Liver (tissue), 9 donors: Measurements from ENCODE around the gene MTHFSD. TPM values are rescaled to one million over a fixed set of nuclear protein-coding genes. Genes with fewer than 3 reads are reported as not detected.

Experiments
- DNase-seq: peaks from one replicate; pipeline ENCODE4 v3.0.0-alpha.2; 2017; ENCODE audit warnings: low spot score
- H3K27ac ChIP-seq, 2 donors: one replicate each; pipeline ENCODE4 v1.7.0; 2013; ENCODE audit warnings: inconsistent platforms in 2 of 2, low read length in 2 of 2, control low read depth in 1 of 2, low read depth in 1 of 2, mild to moderate bottlenecking in 1 of 2
- H3K27me3 ChIP-seq, 4 donors: one replicate each; pipeline versions ENCODE4 v1.6.1 to v1.7.0; 2013; ENCODE audit warnings: low read length in 3 of 4, inconsistent platforms in 1 of 4, mild to moderate bottlenecking in 1 of 4, moderate library complexity in 1 of 4; ENCODE audit not compliant: control insufficient read depth in 4 of 4, insufficient read depth in 4 of 4
- H3K36me3 ChIP-seq, 4 donors: one replicate each; pipeline versions ENCODE4 v1.6.1 to v1.7.0; 2013; ENCODE audit warnings: low read length in 3 of 4, mild to moderate bottlenecking in 3 of 4, low read depth in 1 of 4, moderate library complexity in 1 of 4; ENCODE audit not compliant: control insufficient read depth in 4 of 4, insufficient read depth in 3 of 4
- H3K4me1 ChIP-seq, 4 donors: one replicate each; pipeline versions ENCODE4 v1.6.1 to v1.7.0; 2013; ENCODE audit warnings: low read length in 3 of 4, mild to moderate bottlenecking in 3 of 4, moderate library complexity in 1 of 4; ENCODE audit not compliant: control insufficient read depth in 4 of 4, insufficient read depth in 4 of 4
- H3K4me3 ChIP-seq, 3 donors: one replicate each; pipeline versions ENCODE4 v1.6.1 to v1.7.0; 2013; ENCODE audit warnings: low read length in 3 of 3, control low read depth in 1 of 3, low read depth in 1 of 3, mild to moderate bottlenecking in 1 of 3
- H3K9ac ChIP-seq, 2 donors: one replicate each; pipeline ENCODE4 v1.7.0; 2013; ENCODE audit warnings: low read length in 2 of 2, mild to moderate bottlenecking in 2 of 2, moderate library complexity in 2 of 2, control low read depth in 1 of 2, low read depth in 1 of 2
- H3K9me3 ChIP-seq, 4 donors: one replicate each; pipeline versions ENCODE4 v1.6.1 to v1.7.0; 2013; ENCODE audit warnings: low read length in 3 of 4; ENCODE audit not compliant: control insufficient read depth in 4 of 4
- FOXA1 ChIP-seq: IDR thresholded peaks from 2 replicates; pipeline ENCODE4 v1.6.1; 2016; ENCODE audit warnings: antibody characterized with exemption
- GABPA ChIP-seq, 2 donors: IDR thresholded peaks in 1 of 2; conservative IDR thresholded peaks in 1 of 2; 2 replicates each; pipeline ENCODE4 v1.6.1; 2016; ENCODE audit warnings: antibody characterized with exemption in 2 of 2, mild to moderate bottlenecking in 1 of 2, moderate library complexity in 1 of 2
- HNF4A ChIP-seq, 2 donors: conservative IDR thresholded peaks; 2 replicates each; pipeline ENCODE4 v1.6.1; 2016; ENCODE audit warnings: antibody characterized with exemption in 2 of 2, mild to moderate bottlenecking in 2 of 2
- HNF4G ChIP-seq: IDR thresholded peaks from 2 replicates; pipeline ENCODE4 v1.6.1; 2016; ENCODE audit warnings: antibody characterized with exemption
- JUND ChIP-seq, 2 donors: IDR thresholded peaks; 2 replicates each; pipeline ENCODE4 v1.6.1; 2016; ENCODE audit warnings: antibody characterized with exemption in 2 of 2
- NR2F2 ChIP-seq: IDR thresholded peaks from 2 replicates; pipeline ENCODE4 v1.6.1; 2016; ENCODE audit warnings: antibody characterized with exemption
- RAD21 ChIP-seq, 2 donors: IDR thresholded peaks; 2 replicates each; pipeline ENCODE4 v1.6.1; 2016; ENCODE audit warnings: antibody characterized with exemption in 2 of 2, mild to moderate bottlenecking in 2 of 2
- RXRA ChIP-seq, 2 donors: IDR thresholded peaks; 2 replicates each; pipeline ENCODE4 v1.6.1; 2017 to 2018; ENCODE audit warnings: antibody characterized with exemption in 2 of 2, mild to moderate bottlenecking in 1 of 2
- YY1 ChIP-seq: IDR thresholded peaks from 2 replicates; pipeline ENCODE4 v1.6.1; 2016; ENCODE audit warnings: antibody characterized with exemption, mild to moderate bottlenecking
- WGBS: extraction: QIAGEN DNeasy Blood & Tissue Kit; methylation state at CpG from one replicate; pipeline ENCODE4 v1.1.7; 2013; 5-methylcytosine and 5-hydroxymethylcytosine counted together
- polyA plus RNA-seq, 2 donors: library from polyadenylated mRNA; stranded (reverse) in 1 of 2; unstranded in 1 of 2; fragments of 200-250 nt in 1 of 2; fragments of >200 nt in 1 of 2; fragmentation: Nextera tagmentation in 1 of 2; extraction: Ambion mirVana in 1 of 2; gene quantifications; one replicate each; pipeline versions ENCODE4 v1.2.1 to v1.2.3, GENCODE V29; 2013 to 2015
- total RNA-seq, 2 donors: library from RNA; depleted of rRNA; stranded (reverse); fragments of >200 nt; gene quantifications; one replicate each; pipeline ENCODE4 v1.2.3, GENCODE V29; 2014
- TF ChIP-seq, protein P1 (sequence below): IDR thresholded peaks from 2 replicates; pipeline ENCODE4 v1.6.1; 2016; ENCODE audit warnings: antibody characterized with exemption, mild to moderate bottlenecking
- TF ChIP-seq, protein P2 (sequence below): IDR thresholded peaks from 2 replicates; pipeline ENCODE4 v1.6.1; 2016; ENCODE audit warnings: antibody characterized with exemption
- donor health status: healthy.
- donor health status: healthy.
- donor health status: healthy.
- donor health status: healthy.
- donor health status: healthy.

MTHFSD gene
- total and polyA plus RNA-seq, 4 donors, result 4.6 to 8.1 (median 6.5) TPM

DNA sequence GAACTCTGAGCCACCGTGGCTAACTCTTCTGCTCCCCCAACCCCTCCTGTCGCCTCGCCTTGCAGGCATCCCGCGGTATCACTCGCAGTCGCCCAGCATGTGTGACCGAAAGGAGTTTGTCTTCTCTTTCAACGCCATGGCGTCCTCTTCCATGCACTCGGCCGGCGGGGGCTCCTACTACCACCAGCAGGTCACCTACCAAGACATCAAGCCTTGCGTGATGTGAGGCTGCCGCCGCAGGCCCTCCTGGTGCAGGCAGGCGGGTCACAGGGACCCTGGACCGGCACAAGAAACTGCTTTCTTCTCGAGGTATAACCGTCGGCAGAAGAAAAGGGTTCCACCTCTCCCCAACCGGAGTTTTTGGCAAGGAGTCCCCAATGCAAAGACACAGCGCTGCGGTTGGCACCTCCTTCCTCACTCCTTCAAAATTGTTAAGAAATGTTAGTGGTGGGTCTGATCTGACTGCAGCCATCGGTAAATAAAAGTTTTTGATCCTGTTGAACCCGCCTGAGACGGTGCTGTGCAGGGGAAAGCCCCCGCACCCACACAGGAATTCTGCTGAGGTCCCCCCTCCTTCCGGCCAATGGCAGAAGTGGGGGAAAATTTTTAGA is 42.1 kb downstream of the MTHFSD start:
- no peaks in the 10 kb centered on the region for H3K36me3 ChIP-seq
- H3K4me1 ChIP-seq, result peaks cover 14 to 42% (median 21%) of the 10 kb centered on the region in 4 donors
- DNase-seq, result no peak
- TF ChIP-seq YY1 (no peak), NR2F2 (no peak), GABPA (IDR thresholded peaks at IDR 0.05 in 1 of 2, conservative IDR thresholded peaks at IDR 0.05 in 1 of 2) (no peak), RXRA (IDR thresholded peaks at IDR 0.05) (no peak), HNF4A (conservative IDR thresholded peaks at IDR 0.05) (no peak)
- TF ChIP-seq, protein P1, sequence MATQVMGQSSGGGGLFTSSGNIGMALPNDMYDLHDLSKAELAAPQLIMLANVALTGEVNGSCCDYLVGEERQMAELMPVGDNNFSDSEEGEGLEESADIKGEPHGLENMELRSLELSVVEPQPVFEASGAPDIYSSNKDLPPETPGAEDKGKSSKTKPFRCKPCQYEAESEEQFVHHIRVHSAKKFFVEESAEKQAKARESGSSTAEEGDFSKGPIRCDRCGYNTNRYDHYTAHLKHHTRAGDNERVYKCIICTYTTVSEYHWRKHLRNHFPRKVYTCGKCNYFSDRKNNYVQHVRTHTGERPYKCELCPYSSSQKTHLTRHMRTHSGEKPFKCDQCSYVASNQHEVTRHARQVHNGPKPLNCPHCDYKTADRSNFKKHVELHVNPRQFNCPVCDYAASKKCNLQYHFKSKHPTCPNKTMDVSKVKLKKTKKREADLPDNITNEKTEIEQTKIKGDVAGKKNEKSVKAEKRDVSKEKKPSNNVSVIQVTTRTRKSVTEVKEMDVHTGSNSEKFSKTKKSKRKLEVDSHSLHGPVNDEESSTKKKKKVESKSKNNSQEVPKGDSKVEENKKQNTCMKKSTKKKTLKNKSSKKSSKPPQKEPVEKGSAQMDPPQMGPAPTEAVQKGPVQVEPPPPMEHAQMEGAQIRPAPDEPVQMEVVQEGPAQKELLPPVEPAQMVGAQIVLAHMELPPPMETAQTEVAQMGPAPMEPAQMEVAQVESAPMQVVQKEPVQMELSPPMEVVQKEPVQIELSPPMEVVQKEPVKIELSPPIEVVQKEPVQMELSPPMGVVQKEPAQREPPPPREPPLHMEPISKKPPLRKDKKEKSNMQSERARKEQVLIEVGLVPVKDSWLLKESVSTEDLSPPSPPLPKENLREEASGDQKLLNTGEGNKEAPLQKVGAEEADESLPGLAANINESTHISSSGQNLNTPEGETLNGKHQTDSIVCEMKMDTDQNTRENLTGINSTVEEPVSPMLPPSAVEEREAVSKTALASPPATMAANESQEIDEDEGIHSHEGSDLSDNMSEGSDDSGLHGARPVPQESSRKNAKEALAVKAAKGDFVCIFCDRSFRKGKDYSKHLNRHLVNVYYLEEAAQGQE, result no peak
- TF ChIP-seq, protein P2, sequence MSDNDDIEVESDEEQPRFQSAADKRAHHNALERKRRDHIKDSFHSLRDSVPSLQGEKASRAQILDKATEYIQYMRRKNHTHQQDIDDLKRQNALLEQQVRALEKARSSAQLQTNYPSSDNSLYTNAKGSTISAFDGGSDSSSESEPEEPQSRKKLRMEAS, result no peak
- H3K9me3 ChIP-seq, result no peaks in the 10 kb centered on the region
- no peak overlapping the region for H3K27ac ChIP-seq
- H3K4me3 ChIP-seq, result peak overlapping the region in 1 of 3 donors; percentile 53
- H3K9ac ChIP-seq, result no peak overlapping the region
- peaks cover 4 to 35% (median 19%) of the 10 kb centered on the region in 4 donors for H3K27me3 ChIP-seq
- 8% methylated on average over 29 of the region's 29 CpGs for WGBS

DNA sequence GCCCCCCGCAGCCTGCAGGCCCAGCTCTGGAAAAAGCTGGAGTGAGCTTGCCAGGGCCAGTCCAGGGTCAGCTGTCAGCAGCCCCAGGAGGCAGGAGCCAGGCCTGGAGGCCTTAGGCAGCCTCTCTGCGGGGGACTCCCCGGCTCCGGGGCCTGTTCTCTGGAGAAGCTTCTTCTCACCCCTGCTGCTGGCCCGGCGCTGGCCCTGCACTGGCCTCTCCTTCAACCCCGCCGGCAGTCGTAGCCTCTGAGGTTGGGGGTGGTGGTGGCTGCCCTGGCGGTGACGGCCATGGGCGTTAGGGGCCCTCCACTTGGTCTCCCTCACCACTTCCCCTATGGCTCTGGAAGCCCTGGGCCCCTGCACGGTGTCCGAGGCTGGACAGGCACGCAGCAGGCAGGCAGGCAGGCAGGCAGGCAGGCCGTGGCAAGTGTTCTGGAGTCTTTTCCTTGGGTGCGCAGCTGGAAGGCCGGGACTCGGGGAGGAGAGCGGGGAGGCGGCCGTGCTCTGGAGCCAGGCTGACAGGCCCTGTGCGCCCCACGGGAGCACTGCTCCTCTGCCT is 42.7 kb downstream of the MTHFSD start:
- peak overlapping the region in 1 of 2 donors; percentile 71 for H3K27ac ChIP-seq
- no peak overlapping the region for H3K9ac ChIP-seq
- TF ChIP-seq, protein P2, result no peak
- TF ChIP-seq FOXA1 (no peak), HNF4A (conservative IDR thresholded peaks at IDR 0.05) (no peak), JUND (IDR thresholded peaks at IDR 0.05) (no peak), HNF4G (no peak), RAD21 (IDR thresholded peaks at IDR 0.05) (no peak), GABPA (IDR thresholded peaks at IDR 0.05 in 1 of 2, conservative IDR thresholded peaks at IDR 0.05 in 1 of 2) (no peak)
- peaks cover 4 to 35% (median 16%) of the 10 kb centered on the region in 4 donors for H3K27me3 ChIP-seq
- peaks cover 14 to 46% (median 22%) of the 10 kb centered on the region in 4 donors for H3K4me1 ChIP-seq
- WGBS, result 11% methylated on average over 24 of the region's 24 CpGs
- no peaks in the 10 kb centered on the region for H3K9me3 ChIP-seq
- no peak for DNase-seq
- no peaks in the 10 kb centered on the region for H3K36me3 ChIP-seq
- H3K4me3 ChIP-seq, result peak overlapping the region in 1 of 3 donors; percentile 53
